IgD-negative memory B cell (primary cell): ENCODE results near the gene MIDN. TPM values are rescaled to one million over a fixed set of nuclear protein-coding genes. Genes with fewer than 3 reads are reported as not detected.
"Not testable (repeated sequence)": the region's sequence is repeated elsewhere in the genome, so short reads cannot be mapped to it uniquely, and the experiment has no call there.

ENCODE experiments used
- H3K27ac Mint-ChIP-seq, 3 donors: one replicate each; pipeline ENCODE4 v1.8.0; 2020 to 2022; ENCODE audit warnings: mild to moderate bottlenecking in 3 of 3, mixed read lengths in 3 of 3, moderate library complexity in 1 of 3
- H3K27me3 Mint-ChIP-seq: one replicate; pipeline ENCODE4 v1.8.0; 2021; ENCODE audit warnings: mixed read lengths
- H3K36me3 Mint-ChIP-seq: one replicate; pipeline ENCODE4 v1.8.0; 2020; ENCODE audit warnings: mild to moderate bottlenecking, mixed read lengths
- H3K4me1 Mint-ChIP-seq, 3 donors: one replicate each; pipeline ENCODE4 v1.8.0; 2020 to 2022; ENCODE audit warnings: mixed read lengths in 3 of 3, mild to moderate bottlenecking in 1 of 3
- H3K4me3 Mint-ChIP-seq, 4 donors: one replicate each; pipeline ENCODE4 v1.8.0; 2020 to 2022; ENCODE audit warnings: mild to moderate bottlenecking in 4 of 4, mixed read lengths in 4 of 4, moderate library complexity in 3 of 4
- H3K9me3 Mint-ChIP-seq, 3 donors: one replicate each; pipeline ENCODE4 v1.8.0; 2020 to 2021; ENCODE audit warnings: mixed read lengths in 3 of 3, mild to moderate bottlenecking in 1 of 3
- polyA plus RNA-seq: library from polyadenylated mRNA; unstranded; fragments of 300-500 nt; fragmentation: Illumina TruSeq; gene quantifications from one replicate; pipeline ENCODE4 v1.2.3, GENCODE V29; 2021

Gene MIDN
- polyA plus RNA-seq = 4.8 TPM

DNA sequence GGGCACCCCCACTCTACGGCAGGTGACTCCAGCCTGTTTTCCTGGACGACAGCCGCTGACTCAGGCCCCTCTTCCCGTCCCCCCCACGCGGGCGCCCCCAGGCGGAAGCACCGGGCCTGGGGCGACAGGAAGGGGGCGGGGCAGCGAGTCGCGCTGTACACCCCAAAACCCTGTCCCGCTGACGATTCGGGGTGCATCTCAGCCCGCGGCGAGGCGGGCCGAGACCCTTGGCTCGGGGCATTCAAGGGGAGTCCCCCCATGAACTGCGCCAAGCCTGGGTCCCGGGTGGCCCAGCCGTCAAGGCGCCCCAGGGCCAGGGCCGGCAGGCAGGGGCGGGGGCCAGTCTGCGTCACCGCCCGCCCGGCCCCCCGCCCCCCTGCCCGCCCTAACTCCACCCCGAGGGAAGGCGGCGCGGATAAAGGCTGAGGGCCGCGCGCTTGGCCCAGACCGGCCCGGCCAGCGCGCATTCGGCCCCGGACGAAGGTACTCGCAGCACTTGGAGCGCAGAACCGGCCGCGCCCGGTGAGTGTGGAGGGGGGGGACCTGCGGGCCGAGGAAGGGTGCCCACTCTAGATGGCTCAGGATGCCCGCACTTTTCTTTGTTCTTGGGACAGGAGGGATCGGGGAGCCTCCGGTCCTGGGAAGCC lies at the start of gene MIDN:
MIDN (plus strand) TSS at position 445 of the 647 bp plus-strand sequence. CDS start 1,714 bp downstream, outside the sequence.
- Mint-ChIP-seq H3K27me3 (no peaks in the 10 kb centered on the region), H3K36me3 (no peaks in the 10 kb centered on the region), H3K27ac (peak within 1 kb of the TSS; percentile 88 to 100 (median 94)), H3K9me3 (no peaks in the 10 kb centered on the region), H3K4me3 (peak within 1 kb of the TSS; percentile 80 to 99 (median 88)), H3K4me1 (peaks cover 4 to 9% (median 8%) of the 10 kb centered on the region in 3 donors)

DNA sequence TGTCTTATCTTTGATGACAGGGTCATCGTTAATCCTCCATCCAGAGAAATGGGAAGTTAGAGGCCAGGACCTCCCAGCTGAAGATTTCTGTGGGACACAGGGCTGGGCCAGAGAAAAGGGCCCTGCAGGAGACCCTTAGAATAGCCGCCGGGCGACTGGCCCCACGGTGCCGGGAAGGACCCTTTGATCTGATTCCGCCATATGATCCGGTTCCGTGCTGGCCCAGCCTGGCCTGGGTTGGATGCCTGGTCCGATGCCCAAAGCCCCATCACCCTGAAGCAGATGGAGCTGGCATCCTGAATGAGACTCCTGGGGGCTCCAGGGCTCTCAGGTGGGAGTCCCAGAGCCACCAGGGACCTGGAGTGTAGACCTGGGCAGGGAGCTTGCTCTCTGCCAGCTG lies 48.9 kb upstream of the MIDN start:
- Mint-ChIP-seq H3K27me3 (no peaks in the 10 kb centered on the region), H3K4me1 (peaks cover 0 to 4% (median 3%) of the 10 kb centered on the region in 3 donors), H3K36me3 (no peaks in the 10 kb centered on the region), H3K4me3 (no peak overlapping the region), H3K27ac (no peak overlapping the region), H3K9me3 (no peaks in the 10 kb centered on the region)

DNA sequence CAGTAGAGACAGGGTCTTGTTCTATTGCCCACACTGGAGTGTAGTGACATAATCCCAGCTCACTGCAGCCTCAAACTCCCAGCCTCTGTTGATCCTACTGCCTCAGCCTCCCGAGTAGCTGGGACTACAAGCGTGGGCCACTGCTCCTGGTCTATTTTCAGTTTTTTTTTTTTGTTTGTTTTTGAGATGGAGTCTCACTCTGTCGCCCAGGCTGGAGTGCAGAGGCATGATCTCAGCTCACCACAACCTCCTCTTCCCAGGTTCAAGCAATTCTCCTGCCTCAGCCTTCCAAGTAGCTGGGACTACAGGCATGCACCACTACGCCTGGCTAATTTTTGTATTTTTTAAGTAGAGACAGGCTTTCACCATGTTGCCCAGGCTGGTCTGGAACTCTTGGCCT lies 47.8 kb upstream of the MIDN start:
- not testable (repeated sequence) for H3K9me3 Mint-ChIP-seq, H3K27me3 Mint-ChIP-seq, H3K4me1 Mint-ChIP-seq, H3K36me3 Mint-ChIP-seq
- Mint-ChIP-seq H3K27ac (peak overlapping the region in 1 of 3 donors; percentile 21), H3K4me3 (peak overlapping the region in 1 of 4 donors; percentile 12)

DNA sequence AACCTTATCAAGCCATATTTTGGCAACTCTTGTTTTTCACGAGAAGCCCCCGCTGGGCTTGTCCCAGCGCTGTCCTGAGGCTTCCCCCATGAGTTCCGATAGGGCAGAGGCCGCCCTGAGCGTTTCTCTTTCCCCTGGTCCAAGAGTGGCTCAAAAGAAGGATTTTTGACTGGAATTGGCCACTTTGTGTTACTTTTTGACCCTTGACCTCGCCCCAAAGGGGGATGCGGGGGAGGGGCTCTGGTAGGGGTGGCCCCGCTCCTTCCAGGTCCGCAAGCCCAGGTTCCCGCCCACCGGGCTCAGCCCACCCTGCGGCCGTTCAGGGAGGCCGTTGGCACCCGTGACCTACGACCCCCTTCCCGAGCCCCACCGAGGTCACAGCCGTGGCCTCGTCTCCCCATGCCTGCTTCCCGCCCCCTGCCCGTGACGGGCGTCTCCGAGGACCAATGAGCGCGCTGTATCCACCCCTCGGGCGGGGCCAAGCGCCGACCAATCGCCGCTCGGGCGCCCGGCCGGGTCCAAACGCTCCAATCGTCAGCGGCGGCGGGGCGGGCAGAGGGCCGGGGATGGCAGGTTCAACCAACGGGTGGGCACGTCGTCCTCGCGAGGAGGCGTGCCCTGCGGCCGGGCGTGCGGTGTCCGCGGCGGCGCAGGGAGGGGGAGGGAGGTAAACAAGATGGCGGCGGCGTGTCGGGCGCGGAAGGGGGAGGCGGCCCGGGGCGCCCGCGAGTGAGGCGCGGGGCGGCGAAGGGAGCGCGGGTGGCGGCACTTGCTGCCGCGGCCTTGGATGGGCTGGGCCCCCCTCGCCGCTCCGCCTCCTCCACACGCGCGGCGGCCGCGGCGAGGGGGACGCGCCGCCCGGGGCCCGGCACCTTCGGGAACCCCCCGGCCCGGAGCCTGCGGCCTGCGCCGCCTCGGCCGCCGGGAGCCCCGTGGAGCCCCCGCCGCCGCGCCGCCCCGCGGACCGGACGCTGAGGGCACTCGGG lies 43.0 kb upstream of the MIDN start, which contains the start of gene STK11:
STK11 (plus strand) TSS at position 665 of the 986 bp plus-strand sequence. CDS start 1,136 bp downstream, outside the sequence.
- peak within 1 kb of the TSS; percentile 94 to 96 (median 94) for H3K27ac Mint-ChIP-seq
- peak within 1 kb of the TSS; percentile 89 to 99 (median 98) for H3K4me3 Mint-ChIP-seq
- no peaks in the 10 kb centered on the region for H3K36me3 Mint-ChIP-seq
- H3K27me3 Mint-ChIP-seq = no peaks in the 10 kb centered on the region
- H3K9me3 Mint-ChIP-seq = no peaks in the 10 kb centered on the region
- peaks cover 3 to 12% (median 8%) of the 10 kb centered on the region in 3 donors for H3K4me1 Mint-ChIP-seq

DNA sequence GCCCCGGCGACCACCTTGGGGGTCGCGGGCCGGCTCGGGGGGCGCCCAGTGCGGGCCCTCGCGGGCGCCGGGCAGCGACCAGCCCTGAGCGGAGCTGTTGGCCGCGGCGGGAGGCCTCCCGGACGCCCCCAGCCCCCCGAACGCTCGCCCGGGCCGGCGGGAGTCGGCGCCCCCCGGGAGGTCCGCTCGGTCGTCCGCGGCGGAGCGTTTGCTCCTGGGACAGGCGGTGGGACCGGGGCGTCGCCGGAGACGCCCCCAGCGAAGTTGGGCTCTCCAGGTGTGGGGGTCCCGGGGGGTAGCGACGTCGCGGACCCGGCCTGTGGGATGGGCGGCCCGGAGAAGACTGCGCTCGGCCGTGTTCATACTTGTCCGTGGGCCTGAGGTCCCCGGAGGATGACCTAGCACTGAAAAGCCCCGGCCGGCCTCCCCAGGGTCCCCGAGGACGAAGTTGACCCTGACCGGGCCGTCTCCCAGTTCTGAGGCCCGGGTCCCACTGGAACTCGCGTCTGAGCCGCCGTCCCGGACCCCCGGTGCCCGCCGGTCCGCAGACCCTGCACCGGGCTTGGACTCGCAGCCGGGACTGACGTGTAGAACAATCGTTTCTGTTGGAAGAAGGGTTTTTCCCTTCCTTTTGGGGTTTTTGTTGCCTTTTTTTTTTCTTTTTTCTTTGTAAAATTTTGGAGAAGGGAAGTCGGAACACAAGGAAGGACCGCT lies 42.1 kb upstream of the MIDN start:
- no peaks in the 10 kb centered on the region for H3K9me3 Mint-ChIP-seq
- H3K4me3 Mint-ChIP-seq = peak overlapping the region; percentile 89 to 99 (median 98)
- no peaks in the 10 kb centered on the region for H3K36me3 Mint-ChIP-seq
- H3K4me1 Mint-ChIP-seq = peaks cover 3 to 12% (median 8%) of the 10 kb centered on the region in 3 donors
- no peaks in the 10 kb centered on the region for H3K27me3 Mint-ChIP-seq
- peak overlapping the region; percentile 94 to 96 (median 94) for H3K27ac Mint-ChIP-seq

DNA sequence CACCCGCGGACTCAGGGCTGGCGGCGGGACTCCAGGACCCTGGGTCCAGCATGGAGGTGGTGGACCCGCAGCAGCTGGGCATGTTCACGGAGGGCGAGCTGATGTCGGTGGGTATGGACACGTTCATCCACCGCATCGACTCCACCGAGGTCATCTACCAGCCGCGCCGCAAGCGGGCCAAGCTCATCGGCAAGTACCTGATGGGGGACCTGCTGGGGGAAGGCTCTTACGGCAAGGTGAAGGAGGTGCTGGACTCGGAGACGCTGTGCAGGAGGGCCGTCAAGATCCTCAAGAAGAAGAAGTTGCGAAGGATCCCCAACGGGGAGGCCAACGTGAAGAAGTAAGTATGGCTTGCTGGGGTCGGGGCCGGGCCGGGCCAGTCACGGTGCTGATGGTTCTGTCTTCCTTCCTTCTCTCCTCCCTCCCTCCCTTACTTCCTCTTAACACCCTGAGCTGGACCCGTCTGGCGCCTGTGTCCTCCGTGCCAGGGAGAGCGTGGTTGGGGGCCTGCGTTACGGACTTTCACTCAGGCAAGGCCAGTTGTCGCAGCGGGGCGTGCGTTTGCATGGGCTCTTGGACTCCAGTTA lies 41.4 kb upstream of the MIDN start:
- Mint-ChIP-seq H3K36me3 (no peaks in the 10 kb centered on the region), H3K27ac (peak overlapping the region; percentile 94 to 96 (median 94)), H3K4me3 (peak overlapping the region; percentile 89 to 99 (median 98)), H3K9me3 (no peaks in the 10 kb centered on the region), H3K27me3 (no peaks in the 10 kb centered on the region), H3K4me1 (peaks cover 3 to 12% (median 12%) of the 10 kb centered on the region in 3 donors)

DNA sequence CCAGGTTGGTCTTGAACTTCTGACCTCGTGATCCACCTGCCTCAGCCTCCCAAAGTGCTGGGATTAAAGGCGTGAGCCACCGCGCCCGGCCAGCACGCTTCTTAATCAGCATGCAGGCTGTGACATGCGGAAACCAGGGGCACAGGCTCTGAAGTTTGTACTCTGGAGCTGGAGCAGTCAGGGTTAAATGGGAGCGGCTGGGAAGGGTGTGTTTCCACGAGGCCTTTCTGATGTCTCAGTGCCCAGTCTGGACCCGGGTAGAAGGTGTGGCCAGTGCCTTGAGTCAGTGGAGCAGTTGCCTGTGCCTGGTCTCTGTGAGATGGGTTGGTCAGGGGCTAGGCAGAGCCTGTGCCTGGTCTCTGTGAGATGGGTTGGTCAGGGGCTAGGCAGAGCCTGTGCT lies 39.6 kb upstream of the MIDN start:
- not testable (repeated sequence) for H3K36me3 Mint-ChIP-seq, H3K27ac Mint-ChIP-seq, H3K9me3 Mint-ChIP-seq, H3K27me3 Mint-ChIP-seq
- peak overlapping the region in 1 of 4 donors; percentile 49 for H3K4me3 Mint-ChIP-seq
- peaks cover 7 to 18% (median 16%) of the 10 kb centered on the region in 3 donors for H3K4me1 Mint-ChIP-seq

DNA sequence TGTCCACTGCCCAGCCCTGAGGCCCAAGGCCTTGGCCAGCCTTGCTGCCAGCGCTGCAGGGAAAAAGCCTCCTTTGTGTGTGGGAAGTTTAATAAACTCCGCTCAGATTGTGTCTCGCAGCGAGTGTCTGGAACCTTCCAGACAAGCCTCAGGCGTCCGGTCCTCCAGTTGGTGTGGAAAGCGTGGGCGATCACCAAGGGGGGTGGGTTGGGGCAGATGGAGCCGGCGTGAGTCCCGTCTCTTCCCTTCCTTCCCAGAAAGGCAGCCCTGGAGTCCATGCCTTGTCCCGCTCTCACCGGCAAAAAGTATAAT lies 38.2 kb upstream of the MIDN start:
- no peak overlapping the region for H3K27ac Mint-ChIP-seq
- H3K27me3 Mint-ChIP-seq = no peaks in the 10 kb centered on the region
- H3K4me3 Mint-ChIP-seq = peak overlapping the region in 2 of 4 donors; percentile 28 to 61
- H3K36me3 Mint-ChIP-seq = peaks cover 2% of the 10 kb centered on the region
- H3K4me1 Mint-ChIP-seq = peaks cover 12 to 23% (median 21%) of the 10 kb centered on the region in 3 donors
- H3K9me3 Mint-ChIP-seq = no peaks in the 10 kb centered on the region

DNA sequence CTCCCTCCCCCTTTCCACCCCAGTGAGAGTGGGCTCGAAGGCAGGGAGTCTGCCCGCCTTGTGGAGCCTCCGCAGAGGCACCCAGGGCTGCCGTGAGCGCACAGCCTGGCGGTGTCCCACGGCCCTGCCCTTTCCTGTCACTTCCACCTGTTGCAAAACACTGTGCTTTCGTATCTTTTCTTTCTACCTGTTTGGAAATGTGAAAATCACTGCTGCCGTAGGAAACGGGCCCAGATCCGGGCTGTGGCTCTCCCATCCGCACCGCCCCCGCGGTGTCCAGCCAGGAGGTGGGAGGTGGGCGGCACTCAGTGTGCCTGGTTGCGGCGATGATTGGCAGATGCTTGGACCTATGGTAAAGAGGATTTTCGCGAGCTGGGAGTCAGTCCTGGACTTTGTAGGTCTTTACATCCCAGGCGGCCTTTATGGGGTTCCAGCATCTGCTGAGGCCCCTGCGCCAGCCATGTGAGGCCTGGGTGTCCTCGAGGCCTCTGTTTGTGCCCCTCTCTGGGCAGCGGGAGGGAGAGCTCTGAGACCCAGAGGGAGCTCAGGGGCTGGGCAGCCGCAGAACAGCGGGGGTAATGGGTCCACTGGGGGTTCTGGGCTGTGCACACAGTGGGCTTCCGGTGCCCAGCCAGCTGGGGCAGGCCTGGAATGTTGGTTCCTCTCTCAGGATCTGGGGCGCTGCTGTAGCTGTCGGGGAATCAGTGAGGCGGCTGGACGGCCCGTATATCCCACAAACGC lies 36.7 kb upstream of the MIDN start:
- Mint-ChIP-seq H3K4me1 (peaks cover 12 to 22% (median 21%) of the 10 kb centered on the region in 3 donors), H3K9me3 (no peaks in the 10 kb centered on the region), H3K27me3 (no peaks in the 10 kb centered on the region), H3K36me3 (peaks cover 2% of the 10 kb centered on the region), H3K27ac (peak overlapping the region in 1 of 3 donors; percentile 59), H3K4me3 (peak overlapping the region in 2 of 4 donors; percentile 37 to 42)

DNA sequence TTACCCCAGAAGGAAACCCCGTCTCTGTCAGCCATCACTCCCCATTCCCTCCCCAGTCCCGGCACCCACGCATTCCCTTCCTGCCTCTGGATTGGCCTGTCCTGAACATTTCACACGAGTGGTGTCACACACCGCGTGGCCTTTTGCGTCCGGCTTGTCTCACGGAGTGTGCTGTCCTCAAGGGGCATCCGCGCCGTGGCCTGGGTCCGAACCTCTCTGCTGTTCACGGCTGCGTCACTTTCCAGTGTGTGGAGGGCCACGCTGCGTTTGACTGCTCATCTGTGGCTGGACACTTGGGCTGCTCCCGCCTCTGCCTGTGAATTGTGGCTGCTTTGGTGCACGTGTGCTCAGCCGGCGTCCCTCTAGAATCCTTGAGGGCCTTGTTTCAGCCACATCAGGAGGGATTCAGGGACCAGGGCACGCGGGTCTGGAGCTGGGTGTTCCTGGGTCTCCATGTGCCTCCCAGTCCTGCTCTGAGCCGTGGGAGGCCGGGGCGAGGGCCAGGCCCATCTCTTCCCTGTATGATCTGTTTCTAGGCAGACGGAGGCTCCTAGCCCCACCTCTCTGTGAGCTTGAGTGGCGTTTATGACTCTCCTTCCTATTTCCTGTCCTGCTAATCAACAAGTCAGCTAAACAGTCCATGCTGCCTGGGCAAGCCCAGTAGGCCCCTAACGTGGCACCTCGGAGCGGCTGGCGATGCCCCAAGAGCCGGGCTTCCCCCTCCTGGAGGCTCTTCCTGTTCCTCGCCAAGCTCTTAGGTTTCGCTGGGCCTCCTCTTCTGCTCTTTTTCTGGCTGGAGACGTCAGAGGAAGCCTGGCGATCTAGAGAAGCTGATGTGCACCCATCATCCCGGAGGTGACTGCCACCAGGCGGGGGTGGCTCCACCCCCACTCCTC lies 34.7 kb upstream of the MIDN start:
- Mint-ChIP-seq H3K27ac (peak overlapping the region; percentile 88 to 91 (median 90)), H3K9me3 (no peaks in the 10 kb centered on the region), H3K4me3 (peak overlapping the region; percentile 30 to 90 (median 75)), H3K27me3 (no peaks in the 10 kb centered on the region), H3K36me3 (peaks cover 5% of the 10 kb centered on the region), H3K4me1 (peaks cover 11 to 21% (median 12%) of the 10 kb centered on the region in 3 donors)

DNA sequence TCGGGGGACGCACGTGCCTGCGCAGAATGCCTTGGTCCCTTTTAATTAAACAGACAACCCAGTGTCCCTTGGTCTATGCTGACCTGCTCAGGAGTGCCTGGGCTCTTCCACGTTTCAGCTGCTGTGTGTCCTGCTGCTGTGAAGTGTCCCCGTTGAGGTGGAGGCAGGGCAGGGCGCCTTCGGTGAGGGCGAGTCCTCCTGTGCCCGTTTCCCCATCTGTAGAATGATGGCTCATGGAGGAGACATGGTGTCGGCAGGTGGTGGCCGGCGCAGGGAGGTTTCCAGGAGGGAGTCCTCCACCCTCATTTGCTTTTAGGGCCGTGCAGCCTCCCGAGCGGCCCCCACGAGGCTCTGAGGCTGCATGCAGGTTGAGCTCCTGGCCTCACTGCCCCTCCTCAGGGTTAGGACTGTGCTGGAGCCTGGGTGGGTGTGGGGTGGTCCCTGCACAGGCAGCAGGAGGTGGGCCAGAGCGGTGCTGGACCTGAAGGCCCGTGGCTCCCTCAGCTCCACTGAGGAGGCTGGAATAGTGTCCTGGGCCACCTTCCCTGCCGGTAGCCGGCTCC lies 34.0 kb upstream of the MIDN start:
- Mint-ChIP-seq H3K4me1 (peaks cover 11 to 21% (median 12%) of the 10 kb centered on the region in 3 donors), H3K4me3 (peak overlapping the region in 2 of 4 donors; percentile 30 to 90), H3K9me3 (no peaks in the 10 kb centered on the region), H3K36me3 (peaks cover 5% of the 10 kb centered on the region), H3K27ac (peak overlapping the region; percentile 88 to 91 (median 90)), H3K27me3 (no peaks in the 10 kb centered on the region)

DNA sequence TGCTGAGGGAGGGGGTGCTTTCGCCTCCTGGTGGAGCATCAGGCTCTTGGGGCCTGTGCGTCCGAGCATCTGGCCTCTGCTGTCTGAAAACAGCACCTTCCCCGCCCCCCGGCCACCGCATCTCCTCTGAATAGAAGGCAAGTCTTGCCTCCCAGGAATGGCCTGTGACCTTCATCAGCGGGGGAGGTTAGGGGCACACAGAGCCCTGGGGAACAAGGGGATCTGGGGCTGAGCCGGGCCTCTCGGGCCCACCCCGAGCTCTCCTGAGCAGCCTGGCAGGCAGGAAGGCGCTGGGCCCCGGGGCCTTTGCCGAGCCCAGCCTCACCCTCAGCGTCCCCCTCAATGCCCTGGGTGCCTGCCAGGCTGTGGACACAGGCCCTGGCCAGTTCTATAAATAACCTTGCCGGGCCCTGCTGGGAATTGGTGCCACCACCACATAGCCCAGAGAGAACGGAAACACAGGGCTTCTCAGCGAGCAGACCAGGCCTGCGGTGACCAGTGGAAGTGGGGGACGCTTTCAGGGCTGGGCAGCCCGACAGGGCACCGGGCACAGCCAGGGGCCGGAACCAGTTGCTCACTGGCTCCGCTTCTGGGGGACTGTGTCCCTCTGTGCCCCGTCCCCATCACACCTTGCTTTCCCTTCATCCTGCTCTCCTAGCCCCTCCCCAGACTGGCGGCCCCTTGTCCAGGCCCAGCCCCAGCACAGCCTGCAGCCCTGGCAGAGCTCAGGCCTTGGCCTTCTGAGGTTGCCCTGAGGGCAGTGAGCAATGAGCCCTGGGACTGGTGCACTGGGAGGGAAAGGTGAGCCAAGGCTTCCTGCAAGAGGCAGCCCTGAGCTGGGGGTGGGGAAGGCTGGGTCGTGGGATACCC lies 33.3 kb upstream of the MIDN start:
- no peak overlapping the region for H3K27ac Mint-ChIP-seq
- H3K4me3 Mint-ChIP-seq = no peak overlapping the region
- no peaks in the 10 kb centered on the region for H3K27me3 Mint-ChIP-seq
- H3K36me3 Mint-ChIP-seq = peaks cover 5% of the 10 kb centered on the region
- peaks cover 11 to 18% (median 12%) of the 10 kb centered on the region in 3 donors for H3K4me1 Mint-ChIP-seq
- H3K9me3 Mint-ChIP-seq = no peaks in the 10 kb centered on the region
